Measurements from ENCODE around the gene RFPL1. TPM values are rescaled to one million over a fixed set of nuclear protein-coding genes. Genes with fewer than 3 reads are reported as not detected.
A peak's percentile ranks its signal among the peaks of the same experiment; 100 is the strongest.
"Not testable (repeated sequence)": the region's sequence is repeated elsewhere in the genome, so short reads cannot be mapped to it uniquely, and the experiment has no call there.

Gene RFPL1
- total RNA-seq, 1 donor from 2014 or later: not detected

DNA sequence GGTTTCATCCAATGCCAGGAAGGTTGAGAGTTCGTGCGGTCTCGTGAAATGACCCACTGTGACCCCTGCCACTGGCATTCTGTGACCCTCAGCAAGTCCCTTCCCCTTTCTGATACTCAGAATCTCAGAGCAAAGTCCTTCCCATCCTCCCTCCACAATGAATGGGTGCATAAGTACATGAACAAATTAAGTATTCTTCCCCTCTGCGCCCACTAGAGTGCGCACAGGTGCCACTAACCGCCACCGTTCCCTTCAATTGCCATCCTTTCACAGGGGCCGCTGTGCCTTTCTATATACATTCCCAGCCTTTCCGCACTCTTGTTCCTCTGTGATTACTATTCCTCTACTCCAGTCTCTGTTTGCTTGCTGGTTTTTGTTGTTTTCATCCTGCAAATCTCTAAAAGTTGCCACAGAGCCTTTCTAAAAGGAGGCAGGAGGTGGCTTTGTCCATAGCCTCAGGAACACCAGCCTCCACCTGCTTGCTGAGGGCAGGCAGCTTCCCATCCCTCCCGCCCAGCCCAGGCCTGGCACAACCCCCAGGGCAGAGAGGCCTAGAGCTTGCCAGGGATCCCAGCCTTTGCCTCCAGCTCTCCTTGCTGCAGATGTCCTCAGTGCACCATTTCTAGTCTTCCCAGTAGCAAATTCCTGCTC lies 43.3 kb upstream of the RFPL1 start:
- Mint-ChIP-seq H3K4me3 (ENCODE audit: unreplicated experiment) (no peak overlapping the region), H3K4me1 (ENCODE audit: unreplicated experiment) (no peaks in the 10 kb centered on the region), H3K27ac (ENCODE audit: unreplicated experiment) (no peak overlapping the region), H3K9me3 (ENCODE audit: unreplicated experiment) (no peaks in the 10 kb centered on the region), H3K36me3 (ENCODE audit: unreplicated experiment) (no peaks in the 10 kb centered on the region), H3K27me3 (ENCODE audit: unreplicated experiment) (peaks cover 17% of the 10 kb centered on the region)
- DNase-seq (ENCODE audit: extremely low spot score, unreplicated experiment): no peak
- TF ChIP-seq, protein P1, sequence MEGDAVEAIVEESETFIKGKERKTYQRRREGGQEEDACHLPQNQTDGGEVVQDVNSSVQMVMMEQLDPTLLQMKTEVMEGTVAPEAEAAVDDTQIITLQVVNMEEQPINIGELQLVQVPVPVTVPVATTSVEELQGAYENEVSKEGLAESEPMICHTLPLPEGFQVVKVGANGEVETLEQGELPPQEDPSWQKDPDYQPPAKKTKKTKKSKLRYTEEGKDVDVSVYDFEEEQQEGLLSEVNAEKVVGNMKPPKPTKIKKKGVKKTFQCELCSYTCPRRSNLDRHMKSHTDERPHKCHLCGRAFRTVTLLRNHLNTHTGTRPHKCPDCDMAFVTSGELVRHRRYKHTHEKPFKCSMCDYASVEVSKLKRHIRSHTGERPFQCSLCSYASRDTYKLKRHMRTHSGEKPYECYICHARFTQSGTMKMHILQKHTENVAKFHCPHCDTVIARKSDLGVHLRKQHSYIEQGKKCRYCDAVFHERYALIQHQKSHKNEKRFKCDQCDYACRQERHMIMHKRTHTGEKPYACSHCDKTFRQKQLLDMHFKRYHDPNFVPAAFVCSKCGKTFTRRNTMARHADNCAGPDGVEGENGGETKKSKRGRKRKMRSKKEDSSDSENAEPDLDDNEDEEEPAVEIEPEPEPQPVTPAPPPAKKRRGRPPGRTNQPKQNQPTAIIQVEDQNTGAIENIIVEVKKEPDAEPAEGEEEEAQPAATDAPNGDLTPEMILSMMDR (IDR thresholded peaks at IDR 0.05): peak; percentile 89

DNA sequence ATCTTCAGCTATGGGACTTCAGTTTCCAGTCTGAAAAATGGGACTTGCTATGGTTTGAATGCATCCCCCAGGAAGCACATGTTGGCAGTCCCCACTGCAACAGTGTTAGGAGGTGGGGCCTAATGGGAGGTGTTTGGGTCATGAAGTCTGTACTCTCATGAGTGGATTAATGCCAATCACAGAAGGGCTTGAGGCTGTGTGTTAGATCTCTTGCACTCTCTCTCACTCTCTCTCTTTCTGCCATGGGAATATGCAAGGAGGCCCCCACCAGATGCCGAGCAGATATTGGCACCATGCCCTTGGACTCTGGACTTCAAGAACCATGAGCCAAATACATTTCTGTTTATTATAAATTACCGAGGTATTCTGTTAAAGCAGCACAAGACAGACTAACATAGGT lies 42.3 kb upstream of the RFPL1 start:
- TF ChIP-seq, protein P1 (IDR thresholded peaks at IDR 0.05): no peak
- Mint-ChIP-seq H3K36me3 (ENCODE audit: unreplicated experiment) (no peaks in the 10 kb centered on the region), H3K4me1 (ENCODE audit: unreplicated experiment) (no peaks in the 10 kb centered on the region)

DNA sequence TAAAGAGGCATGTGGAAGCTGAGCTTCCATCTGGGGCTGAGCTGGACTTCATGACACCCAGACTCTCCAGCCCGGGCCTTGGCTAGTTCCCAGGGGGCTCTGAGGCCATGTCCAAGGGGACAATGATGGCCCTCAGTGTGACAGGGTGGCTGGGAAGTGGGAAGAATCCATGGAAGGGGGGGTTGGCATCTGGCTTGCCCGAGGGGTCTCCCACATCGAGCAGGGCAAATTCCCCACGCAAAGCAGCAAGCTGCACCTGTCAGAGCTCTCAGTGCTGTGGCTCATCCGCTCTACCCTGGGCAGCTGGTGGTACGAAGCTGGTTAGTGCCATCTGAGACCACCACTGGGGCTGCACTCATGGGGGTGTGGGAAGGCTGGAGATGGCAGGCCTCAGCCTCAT lies 40.6 kb upstream of the RFPL1 start:
- Mint-ChIP-seq H3K9me3 (ENCODE audit: unreplicated experiment) (no peaks in the 10 kb centered on the region), H3K4me1 (ENCODE audit: unreplicated experiment) (no peaks in the 10 kb centered on the region), H3K27ac (ENCODE audit: unreplicated experiment) (no peak overlapping the region), H3K36me3 (ENCODE audit: unreplicated experiment) (no peaks in the 10 kb centered on the region), H3K27me3 (ENCODE audit: unreplicated experiment) (peaks cover 39% of the 10 kb centered on the region), H3K4me3 (ENCODE audit: unreplicated experiment) (no peak overlapping the region)
- no peak for DNase-seq (ENCODE audit: extremely low spot score, unreplicated experiment)
- TF ChIP-seq, protein P1 (IDR thresholded peaks at IDR 0.05): no peak

More for the DNA sequence above, 42.3 kb upstream of the RFPL1 start:
- no peak overlapping the region for H3K4me3 Mint-ChIP-seq (ENCODE audit: unreplicated experiment)
- H3K27me3 Mint-ChIP-seq (ENCODE audit: unreplicated experiment): peaks cover 27% of the 10 kb centered on the region
- H3K27ac Mint-ChIP-seq (ENCODE audit: unreplicated experiment): no peak overlapping the region
- no peak for DNase-seq (ENCODE audit: extremely low spot score, unreplicated experiment)
- H3K9me3 Mint-ChIP-seq (ENCODE audit: unreplicated experiment): no peaks in the 10 kb centered on the region

DNA sequence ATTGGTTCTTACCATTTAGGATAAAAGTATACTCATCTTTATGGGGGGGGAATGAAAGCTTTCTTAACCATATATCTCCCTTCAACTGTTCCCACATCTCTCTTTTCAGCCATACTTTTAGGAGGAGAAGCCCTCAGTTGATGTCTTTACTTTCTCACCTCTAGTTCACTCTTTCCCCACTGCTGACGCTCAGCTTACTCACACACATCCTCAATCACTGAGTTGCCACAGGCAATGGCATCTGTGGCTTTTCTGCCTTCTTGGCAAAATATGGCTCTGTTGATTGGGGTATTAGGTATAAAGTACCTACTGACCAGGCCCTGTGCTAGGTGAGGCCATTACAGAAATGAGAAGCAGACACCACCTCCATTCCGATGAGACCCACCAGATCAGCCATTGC lies 37.8 kb upstream of the RFPL1 start:
- Mint-ChIP-seq H3K27me3 (ENCODE audit: unreplicated experiment) (peaks cover 59% of the 10 kb centered on the region), H3K4me1 (ENCODE audit: unreplicated experiment) (no peaks in the 10 kb centered on the region), H3K9me3 (ENCODE audit: unreplicated experiment) (no peaks in the 10 kb centered on the region), H3K4me3 (ENCODE audit: unreplicated experiment) (no peak overlapping the region), H3K27ac (ENCODE audit: unreplicated experiment) (no peak overlapping the region), H3K36me3 (ENCODE audit: unreplicated experiment) (no peaks in the 10 kb centered on the region)
- TF ChIP-seq, protein P1 (IDR thresholded peaks at IDR 0.05): no peak
- DNase-seq (ENCODE audit: extremely low spot score, unreplicated experiment): no peak

DNA sequence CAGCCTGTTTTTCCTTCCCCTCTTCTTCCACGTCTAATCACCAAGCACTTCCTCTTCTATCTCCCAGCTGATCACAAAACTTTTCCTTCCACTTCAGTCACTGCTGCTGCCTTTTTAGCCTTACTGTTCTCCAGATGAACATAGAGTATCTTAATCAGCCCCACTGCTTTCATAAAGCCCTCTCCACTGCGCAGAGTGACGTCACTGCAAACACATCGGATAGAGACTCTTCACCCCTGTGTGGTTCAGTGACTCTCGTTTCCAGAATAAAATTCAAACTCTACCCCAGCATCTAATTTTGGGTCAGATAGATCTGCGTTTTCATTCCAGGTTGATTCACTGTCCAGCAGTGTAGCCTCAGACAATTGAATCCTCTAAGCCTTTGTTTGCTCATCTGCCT lies 36.8 kb upstream of the RFPL1 start:
- H3K4me3 Mint-ChIP-seq (ENCODE audit: unreplicated experiment); H3K4me1 Mint-ChIP-seq (ENCODE audit: unreplicated experiment); H3K36me3 Mint-ChIP-seq (ENCODE audit: unreplicated experiment); H3K9me3 Mint-ChIP-seq (ENCODE audit: unreplicated experiment); DNase-seq (ENCODE audit: extremely low spot score, unreplicated experiment); H3K27ac Mint-ChIP-seq (ENCODE audit: unreplicated experiment): not testable (repeated sequence)
- H3K27me3 Mint-ChIP-seq (ENCODE audit: unreplicated experiment): peaks cover 62% of the 10 kb centered on the region
